Panc1 (cell line): ENCODE results near the gene ITM2C. TPM values are rescaled to one million over a fixed set of nuclear protein-coding genes. Genes with fewer than 3 reads are reported as not detected.

Source experiments
- ATAC-seq: fragments of 200-7000 bp; cut with Tn5 transposase; 2 replicates; pipeline ENCODE4 v1.9.1; 2020; ENCODE audit warnings: mild to moderate bottlenecking, moderate library complexity
- BruUV-seq: library from RNA; stranded (reverse); fragments of 400-500 nt; replicated peaks from 2 replicates; lab custom pipeline; 2021; lab: Mats Ljungman, UMichigan
- CTCF ChIA-PET: fragments of 300-600 bp; sonication (Branson Sonifier 250); formaldehyde crosslinking; loops from one replicate; lab custom pipeline; 2022; ENCODE audit warnings: antibody characterized with exemption; lab: Charles Lee
- POLR2A ChIA-PET: fragments of 300-600 bp; sonication (Branson Sonifier 250); formaldehyde crosslinking; loops from one replicate; lab custom pipeline; 2022; ENCODE audit warnings: antibody characterized with exemption; lab: Charles Lee
- DNase-seq: peaks from one replicate; pipeline ENCODE4 v3.0.0-alpha.2; 2010; ENCODE audit warnings: low read depth, low spot score
- H3K27ac ChIP-seq: 2 replicates; pipeline ENCODE4 v1.5.1; 2011; ENCODE audit warnings: mild to moderate bottlenecking, low read length, inconsistent platforms
- H3K27me3 ChIP-seq: fragments of 200-500 bp; sonication (Bioruptor generic); 2 replicates; pipeline ENCODE4 v1.6.0; 2014; ENCODE audit warnings: low read length, inconsistent platforms; ENCODE audit not compliant: control insufficient read depth, insufficient read depth
- H3K36me3 ChIP-seq: fragments of 200-500 bp; sonication (Bioruptor generic); 2 replicates; pipeline ENCODE4 v1.5.1; 2014; ENCODE audit warnings: inconsistent platforms, mild to moderate bottlenecking, low read length, moderate library complexity; ENCODE audit not compliant: control insufficient read depth, insufficient read depth
- H3K4me1 ChIP-seq: 2 replicates; pipeline ENCODE4 v1.5.1; 2011; ENCODE audit warnings: inconsistent platforms, mild to moderate bottlenecking, low read length, moderate library complexity; ENCODE audit not compliant: control insufficient read depth, insufficient read depth
- H3K4me3 ChIP-seq, 2 experiments: 2 replicates each; pipeline ENCODE4 v1.5.1; 2011 to 2012; ENCODE audit warnings: low read depth in 2 of 2, low read length in 2 of 2, mild to moderate bottlenecking in 2 of 2, inconsistent platforms in 1 of 2, moderate library complexity in 1 of 2
- H3K9me3 ChIP-seq: fragments of 200-500 bp; sonication (Bioruptor generic); 2 replicates; pipeline ENCODE4 v1.5.1; 2014; ENCODE audit warnings: low read depth, mild to moderate bottlenecking, inconsistent platforms, low read length, moderate library complexity; ENCODE audit not compliant: control insufficient read depth, insufficient read depth
- CTCF ChIP-seq: fragments of 450-650 bp; IDR thresholded peaks from 2 replicates; pipeline ENCODE4 v1.5.1; 2017; ENCODE audit warnings: mild to moderate bottlenecking
- POLR2AphosphoS5 ChIP-seq: IDR thresholded peaks from 2 replicates; pipeline ENCODE4 v1.6.1; 2012; ENCODE audit warnings: mild to moderate bottlenecking, low read depth, low read length, moderate library complexity
- REST ChIP-seq, 2 experiments: IDR thresholded peaks; 2 replicates each; pipeline ENCODE4 v1.6.1; 2011 to 2012; ENCODE audit warnings: low read depth in 2 of 2, control low read depth in 1 of 2, low read length in 1 of 2, mild to moderate bottlenecking in 1 of 2, moderate library complexity in 1 of 2; ENCODE audit not compliant: insufficient read depth in 1 of 2
- SIN3A ChIP-seq: IDR thresholded peaks from 2 replicates; pipeline ENCODE4 v1.6.1; 2012; ENCODE audit warnings: low read depth, mild to moderate bottlenecking, low read length, moderate library complexity, borderline replicate concordance; ENCODE audit not compliant: insufficient read depth
- in situ Hi-C: cut with HindIII; loops from 2 replicates; pipeline ENCODE4 v1.10.0; 2016; ENCODE audit warnings: low sequenced_read_pairs, low pct_unique_long_range_greater_than_20kb
- intact Hi-C: fragments of 100-400 bp; cut with micrococcal nuclease; formaldehyde crosslinking; loops from one replicate; pipeline ENCODE4 v1.10.0; 2022; ENCODE audit not compliant: unreplicated experiment
- total RNA-seq: library from RNA; stranded (reverse); gene quantifications from one replicate; pipeline ENCODE4 v1.2.1, GENCODE V29; 2021; ENCODE audit not compliant: unreplicated experiment

ITM2C gene
- total RNA-seq, 1 experiment from 2014 or later, result 114 TPM

- intact Hi-C loops, result no loop called here
Measured at GRCh38 chr2:230843132-230843531, 21.6 kb upstream of the ITM2C start.

GRCh38 chr2:230846360-230846759, 18.4 kb upstream of the ITM2C start:
- ATAC-seq (no peak), DNase-seq (no peak)
- TF ChIP-seq SIN3A (no peak), CTCF (no peak)
- no peaks in the 10 kb centered on the region for H3K36me3 ChIP-seq
- ChIA-PET CTCF (no interaction called here), POLR2A (interaction anchor here (0.9 kb wide), 1 partner anchor 21 kb away, joined by 5 read pairs; no protein-coding TSS in a partner anchor)
- H3K4me1 ChIP-seq, result no peaks in the 10 kb centered on the region; the same call in 1 of the 2 replicates
- H3K27me3 ChIP-seq, result peaks cover 9% of the 10 kb centered on the region; the same call in 1 of the 2 replicates
- in situ Hi-C loops (no loop called here), intact Hi-C loops (no loop called here)
- no peaks in the 10 kb centered on the region for H3K9me3 ChIP-seq
- H3K27ac ChIP-seq, result no peak overlapping the region
- no peak overlapping the region for H3K4me3 ChIP-seq
- BruUV-seq, result no TSS peak

More at GRCh38 chr2:230843132-230843531, 21.6 kb upstream of the ITM2C start:
- ChIA-PET CTCF (no interaction called here), POLR2A (no interaction called here)
- Histone ChIP-seq H3K27ac (no peak overlapping the region), H3K27me3 (peaks cover 9% of the 10 kb centered on the region; the same call in 1 of the 2 replicates), H3K36me3 (no peaks in the 10 kb centered on the region), H3K4me1 (no peaks in the 10 kb centered on the region; the same call in 1 of the 2 replicates), H3K9me3 (no peaks in the 10 kb centered on the region), H3K4me3 (no peak overlapping the region)
- TF ChIP-seq POLR2AphosphoS5, result no peak
- ATAC-seq (no peak), DNase-seq (no peak)
- in situ Hi-C loops, result no loop called here
- BruUV-seq, result no TSS peak

GRCh38 chr2:230847883-230848388, 16.8 kb upstream of the ITM2C start:
- ATAC-seq (peak; percentile 98), DNase-seq (no peak)
- Histone ChIP-seq H3K9me3 (no peaks in the 10 kb centered on the region), H3K36me3 (no peaks in the 10 kb centered on the region), H3K27ac (no peak overlapping the region), H3K4me3 (peak overlapping the region; percentile 23 to 42), H3K27me3 (peaks cover 7% of the 10 kb centered on the region; the same call in 1 of the 2 replicates), H3K4me1 (no peaks in the 10 kb centered on the region; the same call in 1 of the 2 replicates)
- TF ChIP-seq SIN3A, result no peak
- TF ChIP-seq REST (IDR thresholded peaks at IDR 0.05; ENCODE audit: insufficient read depth in 1 of 2, low read depth in 2 of 2, low read length in 1 of 2), result no peak
- TF ChIP-seq CTCF, result peak; percentile 98
- no peak for TF ChIP-seq POLR2AphosphoS5
- BruUV-seq, result no TSS peak
- ChIA-PET CTCF (interaction anchor here (0.5 to 2.6 kb wide), 4 partner anchors 8 to 1544 kb away, joined by 4 to 8 read pairs (median 4); no protein-coding TSS in a partner anchor), POLR2A (interaction anchor here (0.6 kb wide), 1 partner anchor 17 kb away, joined by 3 read pairs; the partner anchor contains the start of gene ITM2C)
- intact Hi-C loops, result no loop called here
- in situ Hi-C loops, result no loop called here
